Cardiac muscle cell (in vitro differentiated cells and primary cell): ENCODE measurements around the gene CPAMD8. TPM values are rescaled to one million over a fixed set of nuclear protein-coding genes. Genes with fewer than 3 reads are reported as not detected.

Source experiments
- DNase-seq, 2 donors: peaks; one replicate each; pipeline versions ENCODE4 v3.0.0 to v3.0.0-alpha.2; 2010 to 2017; ENCODE audit warnings: low read depth in 1 of 2, low spot score in 1 of 2
- H3K27ac ChIP-seq: fragments of 200-600 bp; sonication (generic); 2 replicates; pipeline ENCODE4 v1.5.1; 2016
- H3K27me3 ChIP-seq: fragments of 200-600 bp; sonication (generic); 2 replicates; pipeline ENCODE4 v1.6.0; 2016; ENCODE audit warnings: control low read depth
- H3K36me3 ChIP-seq: fragments of 200-600 bp; sonication (generic); 2 replicates; pipeline ENCODE4 v1.5.1; 2016; ENCODE audit warnings: control low read depth
- H3K4me1 ChIP-seq: fragments of 200-600 bp; sonication (generic); 2 replicates; pipeline ENCODE4 v1.8.1; 2017; ENCODE audit warnings: low read depth, mild to moderate bottlenecking, mixed run types
- H3K4me3 ChIP-seq: fragments of 200-600 bp; sonication (generic); 2 replicates; pipeline ENCODE4 v1.5.1; 2016; ENCODE audit warnings: mild to moderate bottlenecking
- H3K9me3 ChIP-seq: fragments of 200-600 bp; sonication (generic); 2 replicates; pipeline ENCODE4 v1.5.1; 2017; ENCODE audit warnings: low read depth, mild to moderate bottlenecking, control low read depth
- CTCF ChIP-seq: IDR thresholded peaks from 2 replicates; pipeline ENCODE4 v1.5.1; 2012; ENCODE audit warnings: low read depth, mild to moderate bottlenecking, low read length
- polyA plus RNA-seq: library from polyadenylated mRNA; unstranded; fragments of >200 nt; fragmentation: Nextera tagmentation; extraction: Ambion mirVana; gene quantifications from 2 replicates; pipeline ENCODE4 v1.2.1, GENCODE V29; 2016
- total RNA-seq: library from RNA; depleted of rRNA; stranded (reverse); fragments of >200 nt; gene quantifications from 2 replicates; pipeline ENCODE4 v1.2.3, GENCODE V29; 2016

The CPAMD8 gene
- total and polyA plus RNA-seq, 2 experiments from 2014 or later = 18.1 to 53.4 TPM

DNA sequence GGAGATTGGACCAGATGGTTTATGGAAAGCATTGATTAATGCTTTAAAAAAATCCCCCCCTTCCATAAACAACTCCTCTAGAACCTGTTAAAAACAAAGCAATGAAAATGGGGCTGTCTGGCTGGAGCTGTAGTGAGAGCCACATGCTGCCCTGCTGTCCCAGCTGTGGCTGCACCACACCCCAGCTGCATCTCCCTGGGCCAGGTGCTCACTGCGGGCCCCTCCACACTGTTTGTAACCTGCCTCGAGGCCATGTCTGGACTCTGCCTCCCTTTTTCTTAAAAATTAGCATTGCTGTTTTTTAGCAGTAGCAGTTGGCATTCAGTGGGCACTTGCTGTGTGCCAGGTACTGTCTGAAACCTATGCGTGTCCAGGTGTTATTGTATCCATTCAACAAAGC, 153.0 kb downstream of the CPAMD8 start:
- Histone ChIP-seq H3K9me3 (no peaks in the 10 kb centered on the region), H3K4me3 (no peak overlapping the region), H3K36me3 (peaks cover 23% of the 10 kb centered on the region), H3K27me3 (no peaks in the 10 kb centered on the region), H3K4me1 (no peaks in the 10 kb centered on the region), H3K27ac (no peak overlapping the region)
- no peak for DNase-seq
- no peak for TF ChIP-seq CTCF

GRCh38 chr19:16872728-16873127, 153.9 kb downstream of the CPAMD8 start:
- H3K4me3 ChIP-seq = no peak overlapping the region
- H3K27me3 ChIP-seq = no peaks in the 10 kb centered on the region
- no peak for DNase-seq
- H3K27ac ChIP-seq = no peak overlapping the region
- H3K4me1 ChIP-seq = no peaks in the 10 kb centered on the region
- no peak for TF ChIP-seq CTCF
- H3K36me3 ChIP-seq = peaks cover 18% of the 10 kb centered on the region
- no peaks in the 10 kb centered on the region for H3K9me3 ChIP-seq

DNA sequence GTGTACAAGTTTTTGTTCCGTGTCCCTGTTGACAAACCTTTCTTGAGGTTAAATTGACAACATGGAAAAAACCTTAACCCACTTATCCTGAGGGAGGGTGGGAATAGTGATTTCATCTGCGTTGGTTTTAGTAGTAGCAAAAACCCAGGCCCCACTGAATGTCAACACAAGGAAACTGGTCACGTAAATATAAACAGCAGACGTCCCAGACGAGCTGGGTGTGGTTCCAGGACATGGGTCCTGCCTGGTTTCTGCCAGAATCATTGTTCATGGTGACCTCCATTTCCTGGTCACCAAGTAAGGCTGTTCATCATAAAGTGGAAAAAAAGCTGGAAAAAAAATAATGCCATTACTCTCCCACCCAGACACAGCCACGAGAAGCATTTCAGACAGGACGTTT, 154.7 kb downstream of the CPAMD8 start:
- Histone ChIP-seq H3K4me3 (no peak overlapping the region), H3K36me3 (peaks cover 27% of the 10 kb centered on the region)
- no peak for TF ChIP-seq CTCF

GRCh38 chr19:16869331-16869972, 157.2 kb downstream of the CPAMD8 start:
- no peak overlapping the region for H3K27ac ChIP-seq
- no peak for DNase-seq
- H3K36me3 ChIP-seq = peaks cover 40% of the 10 kb centered on the region
- H3K9me3 ChIP-seq = no peaks in the 10 kb centered on the region
- no peaks in the 10 kb centered on the region for H3K27me3 ChIP-seq
- no peaks in the 10 kb centered on the region for H3K4me1 ChIP-seq
- no peak overlapping the region for H3K4me3 ChIP-seq
- no peak for TF ChIP-seq CTCF

More for the DNA sequence above, 154.7 kb downstream of the CPAMD8 start:
- Histone ChIP-seq H3K27me3 (no peaks in the 10 kb centered on the region), H3K9me3 (no peaks in the 10 kb centered on the region), H3K4me1 (no peaks in the 10 kb centered on the region), H3K27ac (no peak overlapping the region)
- no peak for DNase-seq

DNA sequence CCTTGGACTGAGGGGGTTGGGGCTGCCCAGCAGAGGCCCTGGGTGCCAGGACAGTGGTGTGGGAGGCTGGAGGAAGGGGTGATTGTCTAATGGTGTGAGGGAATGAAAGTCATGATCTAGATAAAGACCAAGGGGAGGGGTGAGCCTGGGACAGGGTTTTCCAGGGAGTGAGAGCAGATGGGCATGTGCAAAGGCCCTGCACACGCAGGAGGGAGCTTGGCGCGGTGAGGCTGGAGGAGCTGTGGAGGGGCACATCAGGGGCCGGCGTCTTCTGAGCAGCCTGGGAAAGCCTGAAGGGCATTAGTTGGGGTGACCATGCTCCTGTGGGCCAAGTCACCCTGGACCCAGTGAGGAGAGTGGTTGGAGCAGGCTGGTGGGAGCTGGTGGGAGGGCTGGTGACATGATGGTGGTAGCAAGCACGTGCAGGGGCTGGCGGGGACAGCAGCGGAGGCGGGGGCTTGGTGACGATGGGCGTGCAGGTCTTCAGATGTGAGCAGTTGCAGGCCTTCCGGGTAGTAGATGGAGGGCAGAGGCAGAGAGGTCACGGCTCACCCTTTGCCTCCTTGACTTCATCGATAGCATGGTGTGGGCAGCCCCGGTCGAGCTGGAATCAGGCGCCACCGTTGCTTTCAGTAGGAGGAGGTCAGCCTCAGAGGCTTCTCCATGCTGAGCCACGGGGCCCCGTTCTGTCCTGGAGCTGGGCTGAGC, 158.0 kb downstream of the CPAMD8 start:
- Histone ChIP-seq H3K4me3 (no peak overlapping the region), H3K27ac (no peak overlapping the region), H3K4me1 (no peaks in the 10 kb centered on the region), H3K9me3 (no peaks in the 10 kb centered on the region), H3K27me3 (no peaks in the 10 kb centered on the region), H3K36me3 (peaks cover 43% of the 10 kb centered on the region)
- no peak for TF ChIP-seq CTCF
- DNase-seq = no peak
